K562 (cell line): ENCODE measurements around the gene PCED1B. TPM values are rescaled to one million over a fixed set of nuclear protein-coding genes. Genes with fewer than 3 reads are reported as not detected.

Experiments
- ATAC-seq: fragments of 200-7000 bp; cut with Tn5 transposase; 3 replicates; pipeline ENCODE4 v1.9.1; 2020; ENCODE audit warnings: moderate library complexity
- BruUV-seq: library from RNA; stranded (reverse); fragments of 400-500 nt; replicated peaks from 2 replicates; lab custom pipeline; 2021; lab: Mats Ljungman, UMichigan
- CTCF ChIA-PET: fragments of 300-600 bp; formaldehyde crosslinking; extraction: SDS; loops from one replicate; lab custom pipeline; 2021; ENCODE audit warnings: low intra/inter-chr PET ratio; lab: Yijun Ruan, JAX
- POLR2A ChIA-PET: fragments of 300-600, 350-650 bp; sonication (Branson Sonifier 250); formaldehyde crosslinking; extraction: SDS; loops from one replicate; lab custom pipeline; 2021; ENCODE audit warnings: antibody characterized with exemption, inconsistent platforms; lab: Yijun Ruan, JAX
- DNase-seq, 4 experiments: peaks; one replicate each; pipeline versions ENCODE4 v3.0.0 to v3.0.0-alpha.2; 2011 to 2018; ENCODE audit warnings: low spot score in 3 of 4, mixed read lengths in 3 of 4; ENCODE audit errors: extremely low read depth in 1 of 4
- FAIRE-seq: peaks from 2 replicates; lab custom pipeline; 2011; peaks lifted over from hg19 to GRCh38; lab: Jason Lieb, UNC
- H2AFZ ChIP-seq: 2 replicates; pipeline ENCODE4 v1.6.0; 2011; ENCODE audit warnings: low read depth, low read length, control low read depth, inconsistent platforms
- H3K27ac ChIP-seq: fragments of 200-600 bp; 3 replicates; pipeline ENCODE4 v1.8.0; 2011; ENCODE audit warnings: low read depth, mild to moderate bottlenecking, control low read depth, inconsistent platforms, low read length, moderate library complexity, mixed read lengths; ENCODE audit errors: extremely low read depth
- H3K27me3 ChIP-seq, 2 experiments: fragments of 300-600 bp in 1 of 2; 2 replicates in 1 of 2; 3 replicates in 1 of 2; pipeline versions ENCODE4 v1.6.0 to v1.8.0; 2011; ENCODE audit warnings: inconsistent platforms in 2 of 2, low read length in 2 of 2, mild to moderate bottlenecking in 1 of 2, mixed read lengths in 1 of 2, moderate library complexity in 1 of 2; ENCODE audit not compliant: control insufficient read depth in 2 of 2, insufficient read depth in 2 of 2
- H3K36me3 ChIP-seq: fragments of 300-600 bp; 3 replicates; pipeline ENCODE4 v1.8.0; 2011; ENCODE audit warnings: mild to moderate bottlenecking, low read length, inconsistent platforms; ENCODE audit not compliant: control insufficient read depth, insufficient read depth
- H3K4me1 ChIP-seq, 2 experiments: fragments of 200-600 bp in 1 of 2; replicated peaks in 1 of 2; 2 replicates in 1 of 2; 3 replicates in 1 of 2; pipeline versions ENCODE4 v1.5.1 to v1.8.0; 2011; ENCODE audit warnings: inconsistent platforms in 2 of 2, low read length in 2 of 2, mild to moderate bottlenecking in 1 of 2, mixed read lengths in 1 of 2, moderate library complexity in 1 of 2; ENCODE audit not compliant: control insufficient read depth in 2 of 2, insufficient read depth in 2 of 2
- H3K4me2 ChIP-seq: 2 replicates; pipeline ENCODE4 v1.6.1; 2011; ENCODE audit warnings: low read length, control low read depth, inconsistent platforms, mixed read lengths; ENCODE audit not compliant: insufficient read depth
- H3K4me3 ChIP-seq: fragments of 200-600 bp; sonication (generic), shearing (Covaris generic); 2 replicates; pipeline ENCODE4 v1.5.1; 2016; ENCODE audit warnings: control low read depth, inconsistent platforms
- H3K79me2 ChIP-seq: fragments of 200-600 bp; 3 replicates; pipeline ENCODE4 v1.8.0; 2011; ENCODE audit warnings: low read length, inconsistent platforms; ENCODE audit not compliant: control insufficient read depth, insufficient read depth
- H3K9ac ChIP-seq, 2 experiments: 2 replicates each; pipeline versions ENCODE4 v1.6.0 to v1.6.1; 2011; ENCODE audit warnings: low read depth in 2 of 2, low read length in 2 of 2, control low read depth in 1 of 2, inconsistent platforms in 1 of 2, mild to moderate bottlenecking in 1 of 2, mixed read lengths in 1 of 2; ENCODE audit not compliant: insufficient read depth in 1 of 2
- H3K9me1 ChIP-seq: one replicate; pipeline ENCODE4 v1.6.0; 2011; ENCODE audit warnings: inconsistent platforms, mild to moderate bottlenecking, low read length, moderate library complexity; ENCODE audit not compliant: control insufficient read depth, insufficient read depth
- H3K9me3 ChIP-seq: replicated peaks from 2 replicates; pipeline ENCODE4 v1.5.1; 2011; ENCODE audit warnings: low read depth, low read length, inconsistent platforms; ENCODE audit not compliant: control insufficient read depth, insufficient read depth
- H4K20me1 ChIP-seq: replicated peaks from 2 replicates; pipeline ENCODE4 v1.6.1; 2011; ENCODE audit warnings: low read length, inconsistent platforms, mixed read lengths; ENCODE audit not compliant: control insufficient read depth, insufficient read depth
- ASH1L ChIP-seq: fragments of 450-650 bp; IDR thresholded peaks from 2 replicates; pipeline ENCODE4 v1.6.1; 2018; ENCODE audit warnings: borderline replicate concordance, mild to moderate bottlenecking, low read depth; ENCODE audit not compliant: partially characterized antibody
- BCOR ChIP-seq: fragments of 450-650 bp; IDR thresholded peaks from 2 replicates; pipeline ENCODE4 v1.6.1; 2016
- HDGF ChIP-seq: fragments of 450-650 bp; IDR thresholded peaks from 2 replicates; pipeline ENCODE4 v1.6.1; 2016
- HMGN3 ChIP-seq: IDR thresholded peaks from 2 replicates; pipeline ENCODE4 v1.6.1; 2011; ENCODE audit warnings: borderline replicate concordance, low read depth, mild to moderate bottlenecking, mixed read lengths, low read length; ENCODE audit not compliant: insufficient read length; ENCODE audit errors: extremely low read depth
- KAT7 ChIP-seq: sonication (generic); formaldehyde crosslinking; IDR thresholded peaks from 2 replicates; pipeline ENCODE4 v1.8.0; 2022; ENCODE audit warnings: missing genetic modification reagents, mild to moderate bottlenecking, borderline replicate concordance
- MAZ ChIP-seq, 2 experiments: fragments of 450-650 bp in 1 of 2; sonication (generic) in 1 of 2; formaldehyde crosslinking; IDR thresholded peaks in 1 of 2; conservative IDR thresholded peaks in 1 of 2; 2 replicates each; pipeline versions ENCODE4 v1.4.0 to v1.5.0; 2020; ENCODE audit warnings: mild to moderate bottlenecking in 1 of 2, missing genetic modification reagents in 1 of 2
- POLR2H ChIP-seq: IDR thresholded peaks from 2 replicates; pipeline ENCODE4 v1.6.1; 2016; ENCODE audit warnings: missing genetic modification characterization, low read depth, mild to moderate bottlenecking, control low read depth, missing compliant biosample characterization, moderate library complexity
- PRPF4 ChIP-seq: fragments of 200-400 bp; formaldehyde crosslinking; IDR thresholded peaks from one replicate; pipeline ENCODE4 v1.6.1; 2017; ENCODE audit warnings: low read length, low read depth, mild to moderate bottlenecking; ENCODE audit not compliant: insufficient read depth, poor library complexity, severe bottlenecking
- PTRF ChIP-seq: fragments of 450-650 bp; IDR thresholded peaks from 2 replicates; pipeline ENCODE4 v1.6.1; 2016; ENCODE audit warnings: mild to moderate bottlenecking, missing genetic modification characterization, missing compliant biosample characterization
- SMARCA5 ChIP-seq: fragments of 450-650 bp; IDR thresholded peaks from 2 replicates; pipeline ENCODE4 v1.6.1; 2016
- TCF7 ChIP-seq: sonication (generic); IDR thresholded peaks from 2 replicates; pipeline ENCODE4 v1.6.1; 2016; ENCODE audit warnings: antibody characterized with exemption, borderline replicate concordance
- ZBTB26 ChIP-seq: fragments of 450-650 bp; formaldehyde crosslinking; IDR thresholded peaks from 2 replicates; pipeline ENCODE4 v1.4.0; 2022; ENCODE audit warnings: missing genetic modification characterization
- ZNF184 ChIP-seq: sonication (generic); formaldehyde crosslinking; IDR thresholded peaks from 2 replicates; pipeline ENCODE4 v1.5.0; 2020; ENCODE audit warnings: missing genetic modification reagents
- ZNF217 ChIP-seq: sonication (generic); formaldehyde crosslinking; IDR thresholded peaks from 2 replicates; pipeline ENCODE4 v1.8.0; 2022; ENCODE audit warnings: mild to moderate bottlenecking, missing genetic modification reagents
- ZNF740 ChIP-seq, 3 experiments: fragments of 200-800 bp in 1 of 3; sonication (Bioruptor generic) in 1 of 3; sonication (generic) in 1 of 3; formaldehyde crosslinking in 1 of 3; IDR thresholded peaks; 2 replicates each; pipeline versions ENCODE4 v1.6.1 to v1.8.0; 2016 to 2022; ENCODE audit warnings: mild to moderate bottlenecking in 2 of 3, missing compliant biosample characterization in 2 of 3, missing genetic modification characterization in 2 of 3, missing genetic modification reagents in 1 of 3
- WGBS: fragments of 100-300 bp; shearing (Covaris generic); methylation state at CpG from one replicate; pipeline ENCODE4 v1.1.6; 2016; ENCODE audit warnings: low coverage, mixed read lengths; ENCODE audit not compliant: insufficient coverage; ENCODE audit errors: missing lambda C conversion rate; 5-methylcytosine and 5-hydroxymethylcytosine counted together
- in situ Hi-C: fragments of 300-500 bp; cut with MboI; formaldehyde crosslinking; loops from 4 replicates; pipeline ENCODE4 v1.15.0; 2018; ENCODE audit warnings: inconsistent platforms, mixed read lengths
- intact Hi-C: fragments of 100-400 bp; cut with micrococcal nuclease; formaldehyde crosslinking; loops from 2 replicates; pipeline ENCODE4 v1.14.2; 2022
- polyA plus RNA-seq, 8 experiments: library from polyadenylated mRNA; depleted of rRNA in 4 of 8; stranded (reverse) in 5 of 8; unstranded in 3 of 8; fragments of >200 nt; fragmentation: Nextera tagmentation in 2 of 8; fragmentation: Illumina TruSeq in 1 of 8; extraction: Ambion mirVana in 2 of 8; extraction: Trizol in 1 of 8; gene quantifications; 2 replicates each; pipeline versions ENCODE4 v1.2.1 to v1.2.3, GENCODE V29; 2011 to 2014; ENCODE audit warnings: inconsistent platforms in 1 of 8, missing spikeins in 1 of 8
- total RNA-seq, 7 experiments: library from RNA; depleted of rRNA in 6 of 7; stranded (reverse); fragments of >200 nt in 6 of 7; fragmentation: Illumina TruSeq in 2 of 7; extraction: Trizol in 2 of 7; gene quantifications; 2 replicates each; pipeline versions ENCODE4 v1.2.1 to v1.2.3, GENCODE V29; 2011 to 2021; ENCODE audit warnings: low replicate concordance in 1 of 7

Gene PCED1B
- total and polyA plus RNA-seq, 9 of the 15 experiments (the other 6 are each of a cell fraction or from before 2014, with no cell fraction given) = 1.2 to 9.3 (median 2.5) TPM

- Histone ChIP-seq H3K79me2 (no peaks in the 10 kb centered on the region; the same call in 2 of the 3 replicates), H3K27me3 (no peaks in the 10 kb centered on the region; a peak in 1 of 5 replicates), H3K4me2 (no peak overlapping the region), H3K9ac (no peak overlapping the region), H3K4me3 (no peak overlapping the region), H3K9me3 (no peaks in the 10 kb centered on the region), H3K4me1 (peaks cover 0 to 8% of the 10 kb centered on the region in 2 experiments; a peak in 4 of 5 replicates), H4K20me1 (no peaks in the 10 kb centered on the region), H3K36me3 (no peaks in the 10 kb centered on the region), H2AFZ (no peak overlapping the region), H3K27ac (no peak overlapping the region), H3K9me1 (no peaks in the 10 kb centered on the region)
- ChIA-PET POLR2A (interaction anchor here (0.6 to 0.9 kb wide), 2 partner anchors 9 kb away, joined by 3 to 5 read pairs; no protein-coding TSS in a partner anchor), CTCF (interaction anchor here (0.6 kb wide), 1 partner anchor 137 kb away, joined by 4 read pairs; no protein-coding TSS in a partner anchor)
- FAIRE-seq = no peak
- in situ Hi-C loops = no loop called here
- no TSS peak for BruUV-seq
- TF ChIP-seq POLR2H (tag) (no peak), ZNF217 (no peak), SMARCA5 (no peak), TCF7 (no peak), KAT7 (CRISPR knock-in tag) (no peak), MAZ (CRISPR knock-in tag; conservative IDR thresholded peaks at IDR 0.05 in 1 of 2, IDR thresholded peaks at IDR 0.05 in 1 of 2) (no peak), ZNF740 (CRISPR knock-in tag; IDR thresholded peaks at IDR 0.05) (no peak), ZNF740 (tag; IDR thresholded peaks at IDR 0.05) (no peak), ZNF184 (no peak), PRPF4 (no peak), HDGF (no peak), ZBTB26 (no peak), ASH1L (no peak), PTRF (tag) (no peak), BCOR (no peak), HMGN3 (no peak)
- no peak for DNase-seq
- ATAC-seq = no peak
- 92% methylated on average over 2 of the region's 2 CpGs for WGBS
- intact Hi-C loops = no loop called here
Measured at GRCh38 chr12:47074757-47075156, 4.7 kb upstream of the PCED1B start.
